GM12892 (cell line): ENCODE measurements around the gene GBX1.

Source experiments
- DNase-seq: peaks from one replicate; pipeline ENCODE4 v3.0.0; 2011; ENCODE audit not compliant: insufficient read length
- FAIRE-seq: peaks from 2 replicates; lab custom pipeline; 2011; peaks lifted over from hg19 to GRCh38; lab: Jason Lieb, UNC
- POLR2A ChIP-seq: IDR thresholded peaks from 2 replicates; pipeline ENCODE4 v1.6.1; 2011; ENCODE audit warnings: low read depth, low read length, control low read depth
- POLR2AphosphoS5 ChIP-seq: IDR thresholded peaks from 2 replicates; pipeline ENCODE4 v1.6.1; 2011; ENCODE audit warnings: low read depth, low read length, control low read depth
- TAF1 ChIP-seq: IDR thresholded peaks from 2 replicates; pipeline ENCODE4 v1.6.1; 2011; ENCODE audit warnings: low read depth, mild to moderate bottlenecking, control low read depth, low read length, borderline replicate concordance

Gene GBX1

DNA sequence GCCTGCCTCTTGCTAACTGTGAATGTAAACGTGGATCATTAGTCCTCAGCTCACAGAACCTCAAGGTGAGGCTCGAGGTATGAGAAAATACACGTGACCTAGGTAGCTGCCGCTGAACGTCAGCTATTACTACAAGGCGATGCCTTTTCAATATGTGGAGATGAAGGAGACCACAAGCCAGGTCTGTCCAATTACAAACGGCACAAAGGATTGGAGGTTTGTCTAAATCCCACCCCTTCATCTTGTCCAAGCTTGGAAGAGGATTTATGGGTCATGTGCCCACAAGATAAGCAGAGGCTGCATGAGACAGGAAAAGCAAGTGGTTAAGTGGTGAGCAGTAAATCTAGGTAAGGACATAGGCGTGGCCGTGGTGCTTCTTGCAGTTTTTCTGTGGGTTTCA is 39.4 kb upstream of the GBX1 start:
- TF ChIP-seq POLR2AphosphoS5 (no peak), TAF1 (no peak), POLR2A (no peak)
- DNase-seq (no peak), FAIRE-seq (no peak)

DNA sequence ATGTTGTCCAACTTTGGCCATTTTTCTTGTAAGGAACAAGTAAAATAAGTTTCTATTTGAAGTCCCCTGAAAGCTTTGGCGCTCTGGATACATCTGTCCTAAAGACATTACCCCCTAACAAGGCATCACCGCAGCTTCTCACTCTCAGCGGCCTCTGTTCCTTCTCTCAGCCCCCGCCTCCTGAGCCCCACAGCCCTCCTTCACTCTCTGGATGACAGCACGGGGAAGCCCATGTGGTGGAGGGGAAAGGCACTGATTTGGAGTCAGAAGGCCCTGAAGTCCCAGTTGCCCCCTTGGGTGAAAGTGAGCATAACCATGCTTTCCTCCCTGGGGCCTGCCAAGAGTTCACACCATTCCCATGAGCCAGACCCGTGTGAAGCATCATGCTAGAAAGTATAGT is 38.2 kb upstream of the GBX1 start:
- no peak for FAIRE-seq
- DNase-seq = no peak
- TF ChIP-seq POLR2A (no peak), TAF1 (no peak), POLR2AphosphoS5 (no peak)

DNA sequence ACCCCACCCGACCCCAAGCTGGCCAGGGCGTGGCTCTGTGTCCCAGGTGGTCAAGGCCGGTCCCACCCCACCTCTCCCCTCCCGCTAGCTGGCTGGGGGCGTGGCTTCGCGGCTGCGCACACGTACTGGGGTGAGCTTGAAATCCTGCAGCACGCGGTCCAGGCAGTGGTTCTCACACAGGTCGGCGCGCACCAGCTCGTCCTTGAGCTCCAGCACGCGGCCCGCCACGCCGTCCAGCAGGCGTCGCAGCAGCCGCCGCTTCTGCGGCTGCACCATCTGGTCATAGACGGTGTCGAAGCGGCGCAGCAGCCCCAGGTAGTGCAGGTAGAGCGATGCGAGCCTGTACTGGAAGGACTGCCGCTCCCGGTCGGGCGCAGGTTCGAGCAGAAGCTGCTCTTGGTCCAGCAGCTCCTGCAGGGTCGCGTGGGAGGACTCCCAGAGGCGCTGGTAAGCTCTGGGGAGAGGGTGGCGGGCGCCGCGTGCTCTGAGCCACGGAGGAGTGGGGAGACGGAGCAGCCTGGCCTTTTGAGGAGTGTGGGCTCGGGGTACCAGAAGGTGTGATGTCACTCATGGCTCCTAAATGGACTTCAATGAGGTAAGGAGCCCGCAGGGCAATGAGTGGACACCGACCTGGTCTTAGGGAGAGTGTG is 37.0 kb upstream of the GBX1 start:
- TF ChIP-seq POLR2A (no peak), POLR2AphosphoS5 (no peak), TAF1 (no peak)
- no peak for FAIRE-seq
- DNase-seq = no peak

DNA sequence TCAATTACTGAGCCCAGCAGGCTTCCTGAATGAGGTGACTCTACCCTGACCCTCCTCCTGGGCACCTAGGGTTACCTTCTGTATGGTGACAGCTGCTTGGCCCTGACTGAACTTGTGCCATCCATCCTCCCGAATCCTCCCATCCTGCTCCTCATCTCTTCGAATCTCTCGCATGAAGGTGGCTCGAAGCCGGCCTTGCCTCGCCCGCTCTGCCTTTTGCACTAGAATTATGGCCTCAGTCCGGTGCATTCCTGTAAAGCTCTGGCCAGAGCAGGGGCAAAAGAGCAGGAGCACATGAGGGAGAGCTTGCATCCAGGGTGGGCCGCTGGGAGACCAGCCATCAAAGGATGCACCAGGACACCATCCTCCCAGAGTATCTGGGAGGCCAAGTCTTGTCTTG is 35.3 kb upstream of the GBX1 start:
- no peak for TF ChIP-seq POLR2AphosphoS5
- TF ChIP-seq TAF1 = no peak
- no peak for TF ChIP-seq POLR2A
- FAIRE-seq = no peak

DNA sequence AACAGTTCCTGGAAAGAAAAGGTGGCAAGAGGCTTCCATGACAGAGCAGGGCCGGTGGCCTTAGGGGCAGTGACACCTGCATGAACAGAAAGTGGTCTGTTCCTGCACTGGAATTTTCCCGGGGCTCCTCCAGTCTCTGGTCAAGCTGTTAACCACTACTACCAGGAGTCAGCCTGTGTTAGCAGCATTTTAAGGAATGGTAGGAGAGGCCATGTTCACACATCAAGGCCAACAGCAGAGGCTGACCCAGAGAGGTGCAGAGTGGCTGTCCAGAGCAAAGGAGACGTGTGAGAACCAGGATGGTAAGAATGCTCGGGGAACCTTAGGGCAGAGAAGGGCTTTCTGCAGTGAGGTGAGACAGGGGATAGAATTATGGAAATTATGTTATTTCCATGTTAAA is 34.3 kb upstream of the GBX1 start:
- no peak for DNase-seq
- FAIRE-seq = no peak
- TF ChIP-seq POLR2AphosphoS5 (no peak), POLR2A (no peak), TAF1 (no peak)

More for the DNA sequence above, 35.3 kb upstream of the GBX1 start:
- DNase-seq = no peak

DNA sequence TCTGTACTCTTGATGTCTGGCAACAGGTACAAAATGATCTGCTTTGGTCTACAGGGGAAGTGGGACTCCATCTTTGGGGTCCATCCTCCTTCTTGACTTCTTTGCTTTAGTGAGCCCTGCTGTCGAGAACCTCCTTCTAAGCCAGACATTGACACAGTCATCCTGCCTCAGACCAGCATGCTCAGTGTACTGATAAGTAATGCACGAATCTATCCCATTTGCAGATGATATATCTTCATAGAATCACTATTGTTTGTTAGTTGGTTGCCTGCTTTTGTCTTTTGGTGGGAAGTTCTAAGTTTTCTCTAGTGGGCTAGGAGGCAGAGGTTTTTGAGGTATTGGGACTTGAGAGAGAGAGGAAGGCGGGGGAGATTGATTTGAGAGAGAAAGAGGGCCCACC is 33.9 kb upstream of the GBX1 start:
- no peak for TF ChIP-seq POLR2AphosphoS5
- no peak for TF ChIP-seq TAF1
- TF ChIP-seq POLR2A = no peak
- FAIRE-seq (no peak), DNase-seq (no peak)

DNA sequence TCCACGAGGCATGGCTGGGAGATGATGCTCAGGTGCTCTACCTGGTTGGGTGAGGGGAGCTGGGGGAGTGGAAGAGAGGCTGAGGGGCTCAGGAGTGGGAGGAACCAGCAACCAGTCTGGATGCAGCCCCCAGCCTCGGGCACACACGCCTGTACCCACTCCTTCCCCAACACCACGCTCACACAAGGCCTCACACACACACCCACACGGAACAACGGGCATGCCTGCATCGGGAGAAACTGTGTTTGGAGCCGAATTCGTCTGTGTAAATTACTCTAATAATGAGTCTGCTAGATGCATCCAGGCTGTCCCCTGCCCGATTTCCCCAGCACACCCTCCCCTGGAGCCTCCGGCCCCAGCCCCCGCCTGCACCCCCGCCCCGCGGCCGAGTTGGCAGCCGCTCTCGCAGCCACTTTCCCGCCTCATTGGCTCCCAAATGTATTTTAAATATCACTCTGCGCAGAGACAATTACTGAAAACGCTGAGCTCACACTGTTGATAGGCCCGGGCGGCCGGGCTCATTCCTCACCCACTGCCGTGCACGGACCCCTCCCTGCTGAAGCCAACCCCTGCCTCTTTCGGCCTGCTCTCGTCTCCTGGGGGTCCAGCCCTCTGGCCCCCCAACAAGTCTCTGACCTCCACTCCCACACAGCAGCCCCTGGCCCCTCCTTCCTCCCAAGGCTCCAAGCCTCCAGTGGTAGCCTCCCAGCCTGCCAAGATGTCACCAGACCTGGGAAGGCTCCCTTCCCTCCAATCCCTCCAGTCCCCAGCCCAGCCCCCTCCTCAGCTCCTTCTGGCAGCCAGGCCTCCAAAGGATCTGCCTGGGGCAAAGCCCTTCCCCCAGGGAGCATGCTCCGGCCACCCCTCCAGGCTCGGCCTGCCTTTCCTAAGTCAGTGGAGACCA is 31.7 kb upstream of the GBX1 start:
- FAIRE-seq (no peak), DNase-seq (no peak)
- TF ChIP-seq POLR2AphosphoS5 = no peak

DNA sequence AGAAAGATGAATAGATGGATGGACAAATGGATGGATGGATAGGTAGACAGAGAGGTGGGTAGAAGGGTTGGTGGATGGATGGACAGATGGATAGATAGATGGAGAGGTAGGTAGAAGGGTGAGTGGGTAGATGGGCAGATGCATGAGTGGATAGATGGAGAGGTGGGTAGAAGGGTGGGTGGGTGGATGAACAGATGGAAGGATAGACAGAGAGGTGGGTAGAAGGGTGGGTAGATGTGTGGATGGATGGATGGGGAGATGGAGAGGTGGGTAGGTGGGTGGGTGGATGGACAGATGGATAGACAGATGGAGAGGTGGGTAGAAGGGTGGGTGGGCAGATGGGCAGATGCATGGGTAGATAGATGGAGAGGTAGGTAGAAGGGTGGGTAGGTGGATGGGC is 30.4 kb upstream of the GBX1 start:
- TF ChIP-seq POLR2A (no peak), POLR2AphosphoS5 (no peak), TAF1 (no peak)

DNA sequence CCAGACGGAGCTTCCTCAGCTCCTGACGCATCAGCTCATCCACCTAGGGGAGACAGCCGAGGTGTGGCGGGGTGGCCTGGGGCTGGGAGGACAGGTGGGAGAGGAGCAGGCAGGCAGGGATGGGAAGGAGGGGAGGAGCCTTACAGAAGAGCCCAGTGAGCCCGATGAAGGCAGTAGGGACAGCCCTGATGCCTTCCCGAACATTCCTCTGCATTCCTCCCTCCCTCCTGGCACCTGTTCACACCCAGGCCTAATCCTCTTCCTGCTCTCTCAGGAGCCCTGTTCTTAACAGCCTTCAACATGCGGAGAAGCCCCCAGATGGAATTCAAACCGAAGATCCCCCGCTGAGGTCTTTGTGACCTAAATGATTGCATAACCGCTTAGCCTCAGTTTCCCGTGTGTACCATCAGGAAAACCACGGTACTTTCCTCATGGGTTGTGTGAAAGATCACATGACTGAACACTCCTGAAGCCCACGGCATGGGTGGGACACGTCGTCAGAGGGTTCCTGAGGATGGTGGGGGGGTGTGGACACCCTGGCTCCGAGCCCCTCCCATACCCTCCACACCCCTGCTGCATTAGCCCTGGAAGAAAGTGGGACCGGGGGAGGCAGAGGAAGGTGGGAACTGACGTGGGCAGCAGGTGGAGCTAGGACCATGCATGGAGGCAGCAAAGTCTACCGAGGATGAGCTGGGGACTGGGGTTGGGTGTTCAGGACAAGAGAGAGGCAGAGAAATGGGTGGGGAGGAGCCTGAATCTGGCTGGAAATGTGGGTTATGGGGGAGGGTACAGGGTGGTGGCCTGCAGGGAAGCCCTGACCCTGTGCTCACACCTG is 28.3 kb upstream of the GBX1 start:
- DNase-seq = no peak
- FAIRE-seq = no peak
- TF ChIP-seq POLR2A = no peak
- TF ChIP-seq POLR2AphosphoS5 = no peak
- no peak for TF ChIP-seq TAF1

More for the DNA sequence above, 30.4 kb upstream of the GBX1 start:
- FAIRE-seq (no peak), DNase-seq (no peak)

DNA sequence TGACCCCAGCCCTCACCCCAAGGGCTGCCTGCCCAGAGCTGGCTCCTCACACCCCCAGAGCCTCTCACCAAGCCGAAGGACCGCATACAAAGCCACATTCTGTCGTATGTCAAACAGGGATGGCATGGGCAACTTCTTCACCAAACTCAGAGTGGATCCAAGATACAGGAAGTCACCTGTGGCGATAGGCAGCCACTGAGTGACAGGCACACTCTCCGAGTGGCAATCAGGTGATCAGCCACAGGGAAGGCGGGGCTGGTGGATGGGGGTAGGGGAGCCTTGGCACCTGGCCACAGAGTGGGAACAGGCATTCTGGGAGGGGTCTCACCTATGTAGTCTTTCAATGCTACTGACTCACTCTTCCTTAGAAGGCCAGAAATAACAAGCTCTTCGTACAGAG is 26.7 kb upstream of the GBX1 start:
- DNase-seq (no peak), FAIRE-seq (no peak)

More for the DNA sequence above, 26.7 kb upstream of the GBX1 start:
- no peak for TF ChIP-seq TAF1
- TF ChIP-seq POLR2AphosphoS5 = no peak
- no peak for TF ChIP-seq POLR2A
